GM12878 (cell line): ENCODE data around the gene G3BP1. TPM values are rescaled to one million over a fixed set of nuclear protein-coding genes. Genes with fewer than 3 reads are reported as not detected.
A peak's percentile ranks its signal among the peaks of the same experiment; 100 is the strongest.
"Not testable (repeated sequence)": the region's sequence is repeated elsewhere in the genome, so short reads cannot be mapped to it uniquely, and the experiment has no call there.

Experiments
- ATAC-seq: fragments of 200-7000 bp; cut with Tn5 transposase; 3 replicates; pipeline ENCODE4 v1.9.1; 2020; ENCODE audit warnings: mild to moderate bottlenecking, moderate library complexity
- BruUV-seq: library from RNA; stranded (reverse); fragments of 400-500 nt; replicated peaks from 2 replicates; lab custom pipeline; 2021; lab: Mats Ljungman, UMichigan
- CTCF ChIA-PET: fragments of 300-600 bp; sonication (Branson Sonifier 250); formaldehyde crosslinking; extraction: SDS; loops from one replicate; lab custom pipeline; 2021; ENCODE audit warnings: inconsistent platforms; lab: Yijun Ruan, JAX
- POLR2A ChIA-PET: fragments of 350-600 bp; formaldehyde crosslinking; extraction: SDS; loops from one replicate; lab custom pipeline; 2021; ENCODE audit warnings: inconsistent platforms; lab: Charles Lee
- RAD21 ChIA-PET: fragments of 300-600 bp; sonication (Branson Sonifier 250); formaldehyde crosslinking; loops from one replicate; lab custom pipeline; 2023; ENCODE audit warnings: antibody characterized with exemption; ENCODE audit not compliant: unreplicated experiment; lab: Charles Lee
- SMC1A ChIA-PET: fragments of 300-600 bp; sonication (Branson Sonifier 250); formaldehyde crosslinking; loops from one replicate; lab custom pipeline; 2023; ENCODE audit not compliant: unreplicated experiment, uncharacterized antibody; lab: Charles Lee
- DNase-seq: peaks from one replicate; pipeline ENCODE4 v3.0.0-alpha.2; 2011; ENCODE audit warnings: low read depth, low spot score
- FAIRE-seq: peaks from 3 replicates; lab custom pipeline; 2011; peaks lifted over from hg19 to GRCh38; lab: Jason Lieb, UNC
- H2AFZ ChIP-seq: 2 replicates; pipeline ENCODE4 v1.6.0; 2011; ENCODE audit warnings: low read depth, low read length, control low read depth; ENCODE audit not compliant: control insufficient read depth
- H3K27ac ChIP-seq: 2 replicates; pipeline ENCODE4 v1.5.1; 2011; ENCODE audit warnings: control low read depth; ENCODE audit not compliant: control insufficient read depth, insufficient read depth
- H3K27me3 ChIP-seq, 2 experiments: replicated peaks in 1 of 2; 2 replicates each; pipeline versions ENCODE4 v1.6.0 to v1.6.1; 2011; ENCODE audit warnings: low read length in 1 of 2; ENCODE audit not compliant: control insufficient read depth in 2 of 2, insufficient read depth in 2 of 2
- H3K36me3 ChIP-seq, 2 experiments: 2 replicates each; pipeline ENCODE4 v1.5.1; 2011; ENCODE audit warnings: low read length in 1 of 2; ENCODE audit not compliant: control insufficient read depth in 2 of 2, insufficient read depth in 2 of 2
- H3K4me1 ChIP-seq: 2 replicates; pipeline ENCODE4 v1.6.1; 2011; ENCODE audit warnings: mild to moderate bottlenecking, low read length, moderate library complexity, mixed read lengths; ENCODE audit not compliant: control insufficient read depth, insufficient read depth
- H3K4me2 ChIP-seq: 2 replicates; pipeline ENCODE4 v1.6.0; 2011; ENCODE audit warnings: control low read depth; ENCODE audit not compliant: control insufficient read depth, insufficient read depth
- H3K4me3 ChIP-seq: fragments of 200-600 bp; sonication (generic); 2 replicates; pipeline ENCODE4 v1.5.1; 2016
- H3K79me2 ChIP-seq: 2 replicates; pipeline ENCODE4 v1.6.0; 2011; ENCODE audit warnings: low read length; ENCODE audit not compliant: control insufficient read depth, insufficient read depth
- H3K9ac ChIP-seq: 2 replicates; pipeline ENCODE4 v1.8.0; 2011; ENCODE audit warnings: low read length, control low read depth, mixed read lengths; ENCODE audit not compliant: control insufficient read depth, insufficient read depth
- H3K9me3 ChIP-seq: replicated peaks from 3 replicates; pipeline ENCODE4 v1.5.1; 2011; ENCODE audit warnings: mild to moderate bottlenecking, low read length; ENCODE audit not compliant: control insufficient read depth, insufficient read depth
- H4K20me1 ChIP-seq: 2 replicates; pipeline ENCODE4 v1.6.0; 2011; ENCODE audit not compliant: control insufficient read depth, insufficient read depth
- ASH2L ChIP-seq: fragments of 300-600, 200-600 bp; sonication (generic); IDR thresholded peaks from 2 replicates; pipeline ENCODE4 v1.6.1; 2017; ENCODE audit warnings: low read depth, mild to moderate bottlenecking, borderline replicate concordance
- MEF2B ChIP-seq: fragments of 450-650 bp; IDR thresholded peaks from 2 replicates; pipeline ENCODE4 v1.6.1; 2018; ENCODE audit warnings: mild to moderate bottlenecking, moderate library complexity; ENCODE audit not compliant: partially characterized antibody, poor library complexity, severe bottlenecking
- STAT1 ChIP-seq: fragments of 450-650 bp; conservative IDR thresholded peaks from 2 replicates; pipeline ENCODE4 v1.6.1; 2014; ENCODE audit warnings: antibody characterized with exemption, mild to moderate bottlenecking
- ZNF592 ChIP-seq: fragments of 450-650 bp; IDR thresholded peaks from 2 replicates; pipeline ENCODE4 v1.6.1; 2017; ENCODE audit warnings: mild to moderate bottlenecking, moderate library complexity
- WGBS: methylation state at CpG from one replicate; pipeline ENCODE4 v1.1.6; 2016; ENCODE audit warnings: low lambda C conversion rate; ENCODE audit not compliant: insufficient replicate concordance, insufficient coverage; ENCODE audit errors: missing lambda C conversion rate; 5-methylcytosine and 5-hydroxymethylcytosine counted together
- in situ Hi-C: fragments of 300-500 bp; cut with MboI; formaldehyde crosslinking; loops from 9 replicates; pipeline ENCODE4 v1.14.3; 2018; ENCODE audit warnings: mixed read lengths
- intact Hi-C: fragments of 100-400 bp; cut with micrococcal nuclease; formaldehyde crosslinking; loops from one replicate; pipeline ENCODE4 v1.14.2; 2022; ENCODE audit not compliant: unreplicated experiment
- polyA plus RNA-seq, 11 experiments: library from polyadenylated mRNA; depleted of rRNA in 4 of 11; unstranded in 6 of 11; stranded (reverse) in 5 of 11; fragments of >200 nt; fragmentation: Nextera tagmentation in 4 of 11; fragmentation: Illumina TruSeq in 1 of 11; extraction: Ambion mirVana in 4 of 11; extraction: Trizol in 1 of 11; gene quantifications; 1 replicate in 1 of 11; 2 replicates in 10 of 11; pipeline versions ENCODE4 v1.2.1 to v1.2.3, GENCODE V29; 2011 to 2016; ENCODE audit warnings: inconsistent platforms in 2 of 11, missing spikeins in 2 of 11, low read depth in 1 of 11
- total RNA-seq, 4 experiments: library from RNA; depleted of rRNA in 3 of 4; stranded (reverse); fragments of >200 nt in 3 of 4; fragmentation: Illumina TruSeq in 1 of 4; extraction: Trizol in 1 of 4; gene quantifications; 2 replicates each; pipeline versions ENCODE4 v1.2.1 to v1.2.3, GENCODE V29; 2013 to 2021

The G3BP1 gene
- total and polyA plus RNA-seq, 10 of the 15 experiments (the other 5 are each of a cell fraction or from before 2014, with no cell fraction given), result 49.7 to 438 (median 148) TPM

DNA sequence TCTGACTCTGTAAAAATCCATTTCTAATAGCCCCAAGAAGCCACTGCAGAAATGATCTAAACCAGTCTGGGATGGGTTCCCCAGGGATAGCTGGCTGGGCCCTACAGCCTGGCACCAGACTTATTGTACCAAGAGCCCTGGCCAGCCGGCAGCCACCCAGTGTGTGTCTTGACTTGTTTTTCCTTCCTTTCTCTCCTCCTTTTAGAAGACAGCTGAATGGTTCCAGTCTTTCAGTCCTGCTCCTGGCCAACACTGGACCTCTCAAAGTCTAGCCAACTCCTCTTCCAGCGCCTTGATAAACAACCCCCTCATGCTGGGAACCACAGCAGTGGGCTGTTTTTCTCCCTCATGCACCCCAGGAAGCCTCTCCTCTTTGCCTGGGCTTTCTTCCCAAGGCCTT is 47.4 kb upstream of the G3BP1 start (continued):
- TF ChIP-seq ZNF592, result no peak
- TF ChIP-seq MEF2B, result no peak
- TF ChIP-seq ASH2L, result no peak
- no peak for TF ChIP-seq STAT1
- TF ChIP-seq, all 136 proteins: peak for 0

DNA sequence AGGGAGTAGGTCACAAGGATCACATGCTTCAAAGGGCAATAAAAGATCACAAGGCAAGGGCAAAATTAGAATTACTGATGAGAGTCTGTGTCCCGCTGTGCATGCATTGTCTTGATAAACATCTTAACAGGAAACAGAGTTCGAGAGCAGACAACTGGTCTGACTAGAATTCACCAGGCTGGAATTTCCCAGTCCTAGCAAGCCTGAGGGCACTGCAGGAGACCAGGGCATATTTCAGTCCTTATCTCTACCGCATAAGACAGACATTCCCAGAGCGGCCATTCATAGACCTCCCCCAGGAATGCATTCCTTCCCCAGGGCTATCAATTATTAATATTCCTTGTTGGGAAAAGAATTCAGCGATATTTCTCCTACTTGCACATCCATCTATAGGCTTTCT is 42.2 kb upstream of the G3BP1 start:
- SMC1A ChIA-PET, H3K4me2 ChIP-seq, in situ Hi-C loops, RAD21 ChIA-PET, H2AFZ ChIP-seq, FAIRE-seq, CTCF ChIA-PET, POLR2A ChIA-PET, H3K4me3 ChIP-seq, H3K79me2 ChIP-seq, H3K9me3 ChIP-seq, H3K27me3 ChIP-seq, DNase-seq, ATAC-seq, intact Hi-C loops, H4K20me1 ChIP-seq, H3K27ac ChIP-seq, H3K4me1 ChIP-seq, H3K36me3 ChIP-seq, H3K9ac ChIP-seq: not testable (repeated sequence)
- WGBS, result 86% methylated on average over 5 of the region's 5 CpGs
- TSS peak; percentile 51 for BruUV-seq
